Hepatocyte (in vitro differentiated cells): ENCODE measurements around the gene PDYN.

Source experiments
- CTCF ChIP-seq: fragments of 200-600 bp; sonication (generic); IDR thresholded peaks from 2 replicates; pipeline ENCODE4 v1.5.1; 2016; ENCODE audit warnings: antibody characterized with exemption, mild to moderate bottlenecking; ENCODE audit not compliant: poor library complexity
- EZH2phosphoT487 ChIP-seq: fragments of 200-600 bp; sonication (generic); IDR thresholded peaks from one replicate; pipeline ENCODE4 v1.6.1; 2018; ENCODE audit warnings: antibody characterized with exemption, mild to moderate bottlenecking, low read depth, moderate library complexity; ENCODE audit not compliant: unreplicated experiment, severe bottlenecking

GRCh38 chr20:2038161-2038560 is 44.3 kb upstream of the PDYN start:
- no peak for TF ChIP-seq CTCF
- TF ChIP-seq EZH2phosphoT487: no peak
